ENCODE data around the gene ERBB2.
"Not testable (repeated sequence)": the region's sequence is repeated elsewhere in the genome, so short reads cannot be mapped to it uniquely, and the experiment has no call there.

ERBB2 gene

GRCh38 chr17:39696731-39697130 lies 3.1 kb upstream of the ERBB2 start:
- TF ChIP-seq, protein P1, sequence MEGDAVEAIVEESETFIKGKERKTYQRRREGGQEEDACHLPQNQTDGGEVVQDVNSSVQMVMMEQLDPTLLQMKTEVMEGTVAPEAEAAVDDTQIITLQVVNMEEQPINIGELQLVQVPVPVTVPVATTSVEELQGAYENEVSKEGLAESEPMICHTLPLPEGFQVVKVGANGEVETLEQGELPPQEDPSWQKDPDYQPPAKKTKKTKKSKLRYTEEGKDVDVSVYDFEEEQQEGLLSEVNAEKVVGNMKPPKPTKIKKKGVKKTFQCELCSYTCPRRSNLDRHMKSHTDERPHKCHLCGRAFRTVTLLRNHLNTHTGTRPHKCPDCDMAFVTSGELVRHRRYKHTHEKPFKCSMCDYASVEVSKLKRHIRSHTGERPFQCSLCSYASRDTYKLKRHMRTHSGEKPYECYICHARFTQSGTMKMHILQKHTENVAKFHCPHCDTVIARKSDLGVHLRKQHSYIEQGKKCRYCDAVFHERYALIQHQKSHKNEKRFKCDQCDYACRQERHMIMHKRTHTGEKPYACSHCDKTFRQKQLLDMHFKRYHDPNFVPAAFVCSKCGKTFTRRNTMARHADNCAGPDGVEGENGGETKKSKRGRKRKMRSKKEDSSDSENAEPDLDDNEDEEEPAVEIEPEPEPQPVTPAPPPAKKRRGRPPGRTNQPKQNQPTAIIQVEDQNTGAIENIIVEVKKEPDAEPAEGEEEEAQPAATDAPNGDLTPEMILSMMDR (IDR thresholded peaks at IDR 0.05; ENCODE audit: extremely low read depth, missing control alignments), result no peak
- no peak for DNase-seq (ENCODE audit: low spot score)

GRCh38 chr17:39697961-39698360 lies 1.9 kb upstream of the ERBB2 start:
- TF ChIP-seq, protein P1 (IDR thresholded peaks at IDR 0.05; ENCODE audit: extremely low read depth, missing control alignments), result no peak
- no peak for DNase-seq (ENCODE audit: low spot score)

GRCh38 chr17:39699157-39699817 lies 577 bp upstream of the ERBB2 start:
- not testable (repeated sequence) for DNase-seq (ENCODE audit: low spot score)

DNA sequence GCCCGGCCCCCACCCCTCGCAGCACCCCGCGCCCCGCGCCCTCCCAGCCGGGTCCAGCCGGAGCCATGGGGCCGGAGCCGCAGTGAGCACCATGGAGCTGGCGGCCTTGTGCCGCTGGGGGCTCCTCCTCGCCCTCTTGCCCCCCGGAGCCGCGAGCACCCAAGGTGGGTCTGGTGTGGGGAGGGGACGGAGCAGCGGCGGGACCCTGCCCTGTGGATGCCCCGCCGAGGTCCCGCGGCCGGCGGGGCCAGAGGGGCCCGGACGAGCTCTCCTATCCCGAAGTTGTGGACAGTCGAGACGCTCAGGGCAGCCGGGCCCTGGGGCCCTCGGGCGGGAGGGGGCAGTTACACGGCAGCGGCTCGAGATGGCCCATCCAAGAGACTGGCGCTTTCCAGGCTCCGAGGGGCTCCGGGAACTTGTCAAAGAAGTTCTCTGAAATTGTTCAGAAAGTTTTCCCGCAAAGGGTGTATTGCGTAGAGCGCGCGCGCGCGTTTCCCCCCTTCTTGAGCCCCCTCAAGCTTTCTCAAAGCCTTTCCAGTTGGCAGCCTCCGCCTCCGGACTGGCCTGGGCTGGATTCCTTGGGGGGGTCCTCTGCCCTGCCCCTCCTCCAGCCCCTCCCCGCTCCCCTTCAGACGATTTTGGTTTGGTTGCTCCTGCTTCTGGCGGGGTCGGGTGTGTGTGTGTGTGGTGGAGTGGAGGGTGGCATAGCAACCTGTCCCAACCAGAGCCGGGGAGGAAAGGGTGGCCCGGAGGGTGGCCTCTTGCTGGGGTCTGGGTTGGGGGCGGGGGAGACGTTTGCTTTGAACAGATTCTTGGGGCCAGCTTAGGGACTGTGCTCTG lies 504 bp downstream of the ERBB2 start:
- TF ChIP-seq, protein P1 (IDR thresholded peaks at IDR 0.05; ENCODE audit: extremely low read depth, missing control alignments), result no peak
- DNase-seq (ENCODE audit: low spot score), result peak; percentile 47

GRCh38 chr17:39701012-39701783 lies 1.3 kb downstream of the ERBB2 start:
- TF ChIP-seq, protein P1 (IDR thresholded peaks at IDR 0.05; ENCODE audit: extremely low read depth, missing control alignments), result no peak
- DNase-seq (ENCODE audit: low spot score), result no peak

- no peak for DNase-seq (ENCODE audit: low spot score)
- TF ChIP-seq, protein P1 (IDR thresholded peaks at IDR 0.05; ENCODE audit: extremely low read depth, missing control alignments), result no peak
These were observed 2.0 kb downstream of the ERBB2 start for GRCh38 chr17:39701784-39702422.
